Dermis blood vessel endothelial cell (primary cell): ENCODE results near the gene SLC23A2. TPM values are rescaled to one million over a fixed set of nuclear protein-coding genes. Genes with fewer than 3 reads are reported as not detected.
"Not testable (repeated sequence)": the region's sequence is repeated elsewhere in the genome, so short reads cannot be mapped to it uniquely, and the experiment has no call there.

ENCODE experiments used
- DNase-seq: peaks from one replicate; pipeline ENCODE4 v3.0.0; 2010
- total RNA-seq: library from RNA; depleted of rRNA; stranded (reverse); fragments of >200 nt; gene quantifications from 2 replicates; pipeline ENCODE4 v1.2.3, GENCODE V29; 2014

The SLC23A2 gene
- total RNA-seq, 1 donor from 2014 or later, result 18.2 TPM

DNA sequence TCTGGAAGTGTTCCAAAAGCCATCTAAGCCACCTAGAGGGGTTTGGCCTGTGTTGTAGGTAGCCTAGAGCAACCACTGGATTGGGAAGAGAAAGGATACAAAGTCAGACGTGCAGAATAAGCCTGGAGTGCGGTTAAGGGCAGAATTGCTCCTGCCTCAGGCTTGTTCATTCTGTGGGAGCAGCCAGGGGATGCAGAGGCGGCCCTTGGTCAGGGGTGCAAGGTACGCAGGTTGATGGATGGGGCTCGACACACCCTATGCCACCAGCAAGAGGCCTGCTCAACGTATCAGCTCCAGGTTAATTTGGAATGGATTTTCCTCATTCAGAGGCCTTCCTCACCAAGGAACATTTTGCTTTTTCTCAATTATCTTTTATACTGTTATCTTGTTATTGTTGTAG lies 129.8 kb downstream of the SLC23A2 start:
- DNase-seq, result no peak

DNA sequence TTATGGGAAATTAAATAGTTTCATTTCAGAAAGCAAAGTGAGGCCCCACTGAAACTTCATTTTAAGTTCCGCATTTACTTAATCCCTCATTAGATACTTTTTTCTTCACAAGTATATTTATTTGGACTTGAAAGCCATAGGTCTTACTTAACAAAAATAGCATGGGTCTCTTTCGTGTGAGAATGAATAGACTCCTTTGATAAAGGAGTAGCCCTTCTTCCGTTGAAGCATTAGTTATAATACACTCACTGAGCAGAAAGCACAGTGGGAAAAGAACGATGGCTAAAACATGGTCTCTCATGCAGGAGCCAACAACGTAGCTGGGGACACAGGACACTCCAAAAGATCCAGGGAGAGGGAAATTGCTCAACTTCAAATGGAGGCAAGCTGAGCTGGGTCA lies 130.4 kb downstream of the SLC23A2 start:
- no peak for DNase-seq

DNA sequence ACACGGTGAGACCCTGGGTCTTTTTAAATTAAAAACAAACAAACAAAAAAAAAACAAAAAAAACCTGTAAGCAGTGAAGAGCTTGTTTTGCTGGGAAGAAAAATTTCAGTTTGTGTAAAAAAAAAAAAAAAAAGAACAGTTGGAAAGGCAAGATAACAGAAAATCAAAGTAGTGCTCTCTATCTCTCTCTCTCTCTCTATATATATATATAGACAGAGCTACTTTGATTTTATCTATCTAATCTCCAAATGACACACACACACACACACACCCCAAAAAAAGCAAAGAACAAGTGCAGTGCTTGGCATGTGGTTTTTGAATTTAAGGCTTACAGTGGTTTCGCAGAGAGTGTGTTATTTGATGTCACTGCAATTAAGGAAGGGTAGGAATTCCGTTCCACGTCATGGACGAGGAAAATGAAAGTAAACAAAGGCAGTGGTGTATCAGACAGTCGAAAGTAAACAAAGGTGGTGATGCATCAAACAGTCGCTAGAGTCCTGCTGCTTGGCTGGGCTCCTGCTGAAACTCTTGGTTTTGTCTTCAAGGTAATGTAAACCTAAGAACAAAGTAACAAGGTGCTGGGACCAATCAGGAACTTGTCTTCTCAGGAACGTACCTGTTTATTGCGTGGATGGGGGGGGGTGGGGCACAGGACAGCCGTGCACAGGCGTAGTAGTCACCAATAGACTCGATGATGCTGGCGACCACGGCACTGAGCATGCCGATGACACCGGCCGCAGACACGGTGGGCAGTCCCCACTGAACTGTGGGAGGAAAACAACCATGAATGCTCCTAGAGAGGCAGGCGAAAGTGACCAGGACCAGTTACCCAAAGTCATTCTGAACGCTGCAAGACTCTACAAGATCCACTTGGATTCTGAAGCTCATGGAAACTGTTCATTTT lies 131.8 kb downstream of the SLC23A2 start:
- DNase-seq, result peak; percentile 67

DNA sequence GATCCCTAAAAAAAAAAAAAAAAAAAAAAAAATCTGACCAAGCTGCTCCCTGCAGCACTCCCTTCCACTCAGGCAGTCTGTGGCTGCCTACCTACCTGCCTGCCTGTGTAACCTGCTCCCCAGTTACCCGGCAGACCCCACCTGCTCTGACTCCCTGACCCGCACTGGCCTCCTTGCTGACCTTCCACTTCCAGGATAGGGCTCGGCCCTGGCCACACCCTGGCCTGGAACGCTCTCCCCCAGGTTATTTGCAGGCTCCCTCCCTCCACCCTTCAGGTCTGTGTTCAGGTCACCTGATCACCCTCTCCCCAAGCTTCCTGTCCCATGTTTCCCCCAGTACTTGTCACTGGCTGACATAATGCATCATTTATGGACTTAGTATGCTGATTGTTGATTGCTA lies 134.3 kb downstream of the SLC23A2 start:
- no peak for DNase-seq

DNA sequence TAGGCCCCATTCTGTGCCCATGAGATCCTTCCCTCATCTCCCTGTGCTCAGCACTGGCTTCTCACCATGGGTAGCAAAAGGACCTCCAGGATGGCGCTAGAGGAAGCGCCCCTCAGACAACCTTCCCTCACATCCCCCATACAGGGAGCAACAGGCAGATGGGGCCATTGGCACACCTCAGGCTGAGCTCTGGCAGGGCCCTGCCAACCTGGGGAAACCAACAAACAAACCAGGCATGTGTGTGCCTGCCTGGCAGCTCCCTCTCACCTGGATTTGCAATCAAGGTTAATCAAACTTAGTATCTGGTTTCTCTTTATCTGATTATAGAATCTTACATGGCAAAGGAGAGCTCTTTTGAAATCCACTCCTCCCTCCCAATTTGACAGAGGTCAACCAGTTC lies 134.9 kb downstream of the SLC23A2 start:
- DNase-seq, result no peak

DNA sequence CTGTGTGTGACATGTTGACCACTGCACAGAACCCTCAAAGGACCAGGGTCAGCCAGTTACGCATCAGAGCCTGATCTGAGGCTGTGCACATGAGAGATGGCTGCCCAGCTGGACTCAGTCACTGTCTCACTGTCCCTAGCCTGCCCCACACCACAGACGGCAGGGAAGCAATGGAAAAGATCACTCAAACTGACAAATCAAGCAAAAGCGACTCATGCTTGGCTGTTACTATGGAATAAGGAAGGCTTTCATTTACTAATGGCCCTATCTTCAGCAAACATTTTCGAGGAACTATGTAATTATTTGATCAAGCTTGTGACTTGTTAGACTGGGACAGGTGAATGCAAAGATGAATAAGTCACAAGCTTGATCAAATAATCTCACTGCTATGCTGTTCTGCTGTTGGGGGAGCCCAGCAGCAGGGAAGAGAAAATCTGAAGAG lies 137.0 kb downstream of the SLC23A2 start:
- DNase-seq, result no peak

DNA sequence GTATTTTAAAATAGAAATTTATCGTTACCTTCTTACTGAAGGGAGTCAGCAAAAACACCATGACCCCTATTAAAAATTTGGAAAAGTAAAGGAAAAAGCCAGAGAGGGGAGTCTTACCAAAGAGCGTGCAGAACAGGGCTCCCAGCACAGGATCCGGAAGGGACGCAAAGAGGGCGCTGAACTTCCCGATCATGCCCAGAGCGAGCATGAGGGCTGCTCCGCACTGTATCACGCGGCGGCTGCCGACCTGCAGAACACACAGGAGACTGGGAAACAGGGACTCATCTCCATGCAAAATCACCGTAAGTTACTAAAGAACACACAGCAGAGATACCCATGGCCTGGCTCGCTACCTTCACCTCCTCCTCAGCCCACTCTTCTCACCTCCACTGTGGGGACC lies 138.6 kb downstream of the SLC23A2 start:
- no peak for DNase-seq

DNA sequence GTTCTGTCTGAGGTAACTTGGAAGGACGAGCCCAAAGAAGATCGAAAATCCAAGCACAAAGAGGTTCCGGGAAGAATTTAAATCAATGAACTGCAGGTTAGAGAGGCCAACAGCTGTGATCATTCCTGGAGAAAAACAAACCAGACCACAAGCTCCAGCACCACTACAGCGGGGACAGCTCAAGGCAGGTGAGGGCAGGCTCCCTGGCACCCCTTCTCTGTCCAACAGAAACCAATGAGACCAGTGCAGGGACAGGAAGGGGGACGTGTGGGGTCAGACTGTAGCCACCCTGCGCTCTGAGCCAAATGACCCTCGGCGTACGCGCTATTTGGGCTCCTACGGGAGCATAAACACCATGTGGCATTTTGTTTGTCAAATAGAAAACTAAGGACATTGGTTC lies 139.3 kb downstream of the SLC23A2 start:
- DNase-seq, result no peak

DNA sequence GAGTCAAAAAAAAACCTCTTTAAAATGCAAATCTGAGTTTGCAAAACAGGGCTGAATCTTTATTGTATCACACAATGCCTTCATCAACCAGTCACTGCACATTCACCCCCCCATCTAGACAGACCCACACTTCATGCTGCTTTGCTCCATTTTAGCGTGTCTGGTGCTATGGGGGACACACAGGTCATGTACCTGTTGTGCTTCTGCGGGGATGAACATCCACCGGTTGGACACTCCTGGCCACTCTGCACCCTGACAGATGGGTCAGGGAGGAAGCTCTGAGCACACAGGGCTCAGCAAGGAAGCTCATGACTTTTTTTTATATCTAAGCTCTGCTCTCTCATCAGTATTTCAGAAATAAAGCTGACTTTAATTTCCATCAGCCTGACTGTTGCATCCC lies 143.3 kb downstream of the SLC23A2 start:
- DNase-seq, result no peak

DNA sequence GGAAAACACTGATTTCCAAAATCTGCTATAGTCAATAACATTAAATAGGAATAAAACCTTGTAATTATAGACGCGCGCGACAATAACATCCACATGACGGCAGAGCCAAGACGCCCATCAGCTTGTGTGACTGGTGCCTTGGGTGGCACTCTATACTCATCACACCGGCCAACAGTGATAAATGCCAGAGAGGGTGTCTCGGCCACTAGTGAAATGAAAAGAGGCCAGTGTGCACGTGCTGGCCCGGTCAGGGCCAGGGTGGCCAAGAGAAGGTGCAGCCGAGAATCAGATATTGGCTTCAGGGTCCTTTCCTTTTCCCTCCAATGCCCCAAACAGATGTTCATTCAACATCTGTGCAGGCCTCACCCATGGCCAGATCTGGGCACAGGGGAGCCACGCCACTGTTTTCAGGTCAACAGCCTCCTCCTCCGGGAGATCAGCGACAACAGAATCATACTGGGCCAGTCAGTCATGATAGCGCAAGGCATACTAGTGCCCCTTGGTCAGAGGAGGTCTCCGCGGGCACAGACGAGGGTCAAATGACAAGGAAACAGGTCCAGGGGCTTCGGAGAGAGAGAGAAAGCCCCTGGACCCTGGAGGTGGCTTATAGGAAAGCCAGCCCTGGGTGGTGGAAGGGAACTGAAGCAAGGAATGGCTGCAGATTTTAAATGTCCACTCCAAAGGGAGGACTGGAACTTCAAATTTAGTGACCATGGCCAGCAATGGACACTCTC lies 145.1 kb downstream of the SLC23A2 start:
- no peak for DNase-seq

DNA sequence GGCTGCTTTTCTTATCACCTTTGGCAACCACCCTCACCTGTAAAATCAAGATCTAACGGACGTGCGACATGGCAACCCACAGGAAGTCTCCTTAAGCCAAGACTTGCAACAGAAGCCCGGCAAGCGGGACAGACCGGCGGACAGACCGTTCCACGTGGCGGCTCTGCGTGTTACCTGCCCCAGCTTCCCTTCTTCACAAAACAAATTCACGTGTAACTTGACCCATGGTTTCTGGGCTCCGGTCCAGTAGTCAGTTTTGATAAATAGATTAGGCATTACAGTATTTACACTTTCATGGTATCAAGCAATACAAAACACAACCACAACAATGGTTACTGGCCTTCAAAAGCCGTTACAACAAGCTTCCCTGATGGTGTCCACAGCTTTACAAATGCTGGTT lies 145.8 kb downstream of the SLC23A2 start:
- no peak for DNase-seq

DNA sequence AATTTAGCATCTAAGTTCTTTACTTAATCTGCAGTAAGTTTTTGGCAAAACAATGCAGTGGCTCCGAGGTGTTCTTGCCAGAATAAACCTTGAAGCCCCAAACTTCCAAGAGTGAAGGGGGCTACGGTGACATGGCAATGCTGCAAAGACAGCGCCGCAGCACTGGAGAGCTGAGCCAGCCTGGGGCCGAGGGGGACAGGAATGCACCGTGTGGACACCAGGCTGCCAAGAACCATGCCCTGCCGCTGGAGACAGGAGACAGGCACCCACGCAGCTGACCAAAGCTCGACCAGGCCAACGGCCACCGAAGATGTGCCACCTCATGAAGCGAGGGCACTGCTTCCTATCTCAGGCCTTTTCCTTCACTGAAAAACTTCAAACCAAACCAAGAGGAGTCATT lies 146.2 kb downstream of the SLC23A2 start:
- DNase-seq, result no peak

DNA sequence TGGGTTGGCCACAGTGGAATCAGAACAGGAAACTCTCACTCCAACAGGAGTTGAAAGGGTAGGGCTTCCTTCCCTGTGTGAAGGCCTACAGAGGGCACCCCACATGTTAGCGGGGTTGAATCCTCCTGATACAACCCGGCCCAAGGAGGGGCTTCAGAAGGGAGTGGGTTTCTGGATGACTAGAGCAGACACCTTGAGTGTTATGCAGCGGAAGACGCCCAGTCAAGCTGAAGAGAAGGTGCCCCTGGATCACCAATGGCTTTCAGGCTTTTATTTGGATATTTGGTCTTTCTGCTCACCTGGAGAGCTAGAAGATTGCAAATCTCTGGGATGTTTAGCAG lies 146.8 kb downstream of the SLC23A2 start:
- no peak for DNase-seq

DNA sequence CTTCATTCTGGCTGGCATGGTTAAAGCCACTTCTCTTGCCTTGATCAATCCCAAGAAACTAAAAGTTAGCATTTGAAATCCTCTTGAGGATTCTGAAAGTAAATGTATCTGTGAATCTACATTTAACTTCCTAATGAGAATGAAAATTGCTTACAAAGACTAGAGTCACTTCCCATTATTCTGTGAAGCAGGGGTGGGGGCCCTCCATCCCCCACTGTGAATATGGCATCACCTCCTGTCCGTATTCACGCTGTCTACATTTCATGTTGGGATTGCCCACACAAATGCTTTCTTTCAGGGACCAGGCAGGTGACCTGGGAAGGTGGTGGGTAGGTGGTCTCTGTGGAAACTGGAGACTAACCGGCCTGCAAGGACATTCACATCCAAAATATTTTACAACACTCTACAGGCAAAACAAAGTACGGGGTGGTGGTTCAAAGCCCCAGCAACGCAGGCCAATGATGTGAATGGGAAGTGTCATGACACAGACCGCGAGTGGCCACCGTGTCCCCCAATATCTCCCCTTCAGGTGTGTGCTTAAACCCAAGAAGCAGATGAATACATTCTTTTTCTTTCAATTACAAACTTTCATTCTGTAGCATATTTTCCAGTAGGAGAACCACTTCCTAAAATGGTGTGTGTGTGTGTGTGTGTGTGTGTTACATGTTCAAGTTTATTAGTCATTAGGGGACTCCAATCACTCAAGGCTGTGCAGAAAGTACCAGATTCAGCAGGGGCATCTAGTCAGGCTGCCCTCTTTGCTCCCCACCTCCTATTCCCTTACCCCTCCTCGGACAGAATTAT lies 147.4 kb downstream of the SLC23A2 start:
- no peak for DNase-seq

DNA sequence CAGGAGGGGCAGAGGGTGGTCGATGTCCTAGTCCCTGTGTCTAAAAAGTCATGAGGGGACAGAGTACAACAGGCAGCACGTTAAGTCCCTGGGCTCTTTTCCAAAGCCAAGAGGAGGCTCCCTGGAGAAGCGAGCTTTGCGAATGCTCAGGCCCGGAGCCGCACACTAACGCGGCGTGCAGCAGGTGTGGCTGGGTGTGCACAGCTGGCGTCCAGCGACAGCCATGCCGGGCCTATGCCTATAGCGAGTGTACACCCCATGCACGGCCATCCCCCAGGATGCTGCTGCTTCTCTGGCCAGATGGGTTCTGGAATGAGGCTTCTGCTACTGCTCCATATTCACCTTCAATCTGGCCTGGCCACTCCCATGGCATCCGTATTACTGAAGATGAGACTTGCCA lies 148.3 kb downstream of the SLC23A2 start:
- no peak for DNase-seq

DNA sequence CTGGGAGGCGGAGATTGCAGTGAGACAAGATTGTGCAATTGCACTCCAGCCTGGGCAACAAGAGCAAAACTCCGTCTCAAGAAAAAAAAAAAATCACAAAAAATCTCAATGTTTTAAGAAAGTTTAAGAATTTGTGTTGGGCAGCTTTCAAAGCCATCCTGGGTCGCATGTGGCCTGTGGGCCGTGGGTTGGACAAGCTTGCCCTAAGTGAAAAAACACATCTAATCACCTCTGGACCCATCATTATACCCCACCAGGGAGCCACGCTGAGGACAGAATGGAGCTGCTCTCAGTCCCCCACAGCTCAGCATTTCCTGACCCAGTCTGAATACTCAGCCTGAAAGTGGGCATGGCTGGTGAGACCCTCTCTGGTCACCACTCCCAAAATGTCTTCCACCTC lies 150.3 kb downstream of the SLC23A2 start:
- DNase-seq, result no peak

DNA sequence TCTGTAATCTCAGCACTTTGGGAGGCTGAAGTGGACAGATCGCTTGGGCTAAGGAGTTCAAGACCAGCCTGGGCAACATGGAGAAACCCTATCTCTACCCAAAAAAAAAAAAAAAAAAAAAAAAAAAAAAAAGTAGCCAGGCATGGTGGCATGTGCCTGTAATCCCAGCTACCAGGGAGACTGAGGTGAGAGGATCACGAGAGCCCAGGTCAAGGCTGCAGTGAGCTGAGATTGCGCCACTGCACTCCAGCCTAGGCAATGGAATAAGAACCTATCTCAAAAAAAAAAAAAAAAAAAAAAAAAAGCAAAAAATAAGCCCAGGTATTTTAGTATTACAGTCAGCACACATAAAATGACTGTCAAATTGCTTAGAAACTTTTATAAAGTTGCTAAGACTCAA lies 152.5 kb downstream of the SLC23A2 start:
- DNase-seq, result not testable (repeated sequence)

DNA sequence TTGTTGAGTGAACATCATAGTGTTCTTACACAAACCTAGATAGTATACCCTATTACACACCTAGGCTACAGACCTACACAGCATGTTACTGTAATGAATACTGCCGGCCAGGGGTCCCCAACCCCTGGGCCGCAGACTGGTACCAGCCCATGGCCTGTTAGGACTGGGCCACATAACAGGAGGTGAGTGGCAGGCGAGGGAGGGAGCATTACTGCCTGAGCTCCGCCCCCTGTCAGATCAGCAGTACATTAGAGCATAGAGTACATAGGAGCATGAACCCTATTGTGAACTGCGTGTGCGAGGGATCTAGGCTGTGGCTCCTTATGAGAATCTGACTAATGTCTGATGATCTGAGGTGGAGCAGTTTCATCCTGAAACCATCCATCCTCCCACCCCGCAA lies 153.3 kb downstream of the SLC23A2 start:
- no peak for DNase-seq

DNA sequence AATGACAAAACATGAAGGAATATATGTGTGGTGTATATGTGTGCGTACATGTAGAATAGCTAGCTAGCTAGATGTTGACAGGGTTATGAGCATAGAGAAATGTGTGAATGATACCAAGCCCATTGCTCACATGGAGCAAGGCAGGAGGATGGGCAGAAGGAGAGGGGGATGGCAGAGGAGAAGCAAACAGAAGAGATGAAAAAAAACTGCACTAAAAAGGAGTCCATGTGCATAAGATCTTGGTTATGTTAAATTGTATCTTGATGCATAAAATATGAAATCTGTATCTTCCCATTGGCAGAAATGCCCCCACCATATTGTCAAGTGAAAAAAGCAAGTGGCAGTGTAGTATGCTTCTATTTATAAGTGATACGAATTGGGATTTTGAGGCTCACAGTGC lies 154.5 kb downstream of the SLC23A2 start:
- DNase-seq, result no peak

DNA sequence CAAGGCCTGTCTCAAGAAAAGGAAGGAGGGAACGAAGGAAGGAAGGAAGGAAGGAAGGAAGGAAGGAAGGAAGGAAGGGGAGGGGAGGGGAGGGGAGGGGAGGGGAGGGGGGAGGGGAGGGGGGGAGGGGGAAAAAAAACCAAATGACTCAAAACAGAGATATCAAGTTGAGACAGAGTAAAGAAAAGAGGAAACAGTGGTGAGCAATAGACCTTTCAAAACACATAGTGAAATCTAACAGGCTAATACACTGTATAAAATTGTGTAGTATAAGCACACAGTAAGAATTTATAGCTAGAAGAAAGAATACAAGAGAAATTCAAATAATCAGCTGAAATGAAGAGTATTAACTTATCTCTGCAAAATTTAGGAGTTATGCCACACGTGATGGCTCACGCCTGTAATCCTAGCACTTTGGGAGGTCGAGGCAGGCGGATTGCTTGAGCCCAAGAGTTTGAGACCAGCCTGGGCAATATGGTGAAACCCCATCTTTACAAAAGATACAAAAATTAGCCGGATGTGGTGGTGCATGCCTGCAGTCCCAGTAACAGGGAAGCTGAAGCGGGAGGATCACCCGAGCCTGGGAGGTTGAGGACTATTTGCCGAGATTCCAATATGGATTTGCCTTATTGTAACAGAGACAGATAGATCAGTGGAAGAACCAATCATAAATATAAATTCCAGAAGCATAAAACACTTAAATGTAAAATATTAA lies 156.4 kb downstream of the SLC23A2 start:
- DNase-seq, result no peak

DNA sequence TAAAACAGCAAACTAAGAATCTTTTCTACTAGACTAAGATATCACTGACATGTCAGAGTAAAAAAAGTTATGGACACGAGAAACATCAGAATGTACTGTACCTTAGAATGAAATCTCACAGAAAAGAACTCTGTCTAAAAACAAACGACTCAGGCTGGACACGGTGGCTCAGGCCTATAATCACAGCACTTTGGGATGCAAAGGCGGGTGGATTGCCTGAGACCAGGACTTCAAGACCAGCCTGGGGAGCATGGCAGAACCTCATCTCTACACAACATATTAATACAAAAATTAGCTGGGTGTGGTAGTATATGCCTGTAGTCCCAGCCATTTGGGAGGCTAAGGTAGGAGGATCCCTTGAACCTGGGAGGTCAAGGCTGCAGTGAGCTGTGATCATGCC lies 157.0 kb downstream of the SLC23A2 start:
- DNase-seq, result no peak

DNA sequence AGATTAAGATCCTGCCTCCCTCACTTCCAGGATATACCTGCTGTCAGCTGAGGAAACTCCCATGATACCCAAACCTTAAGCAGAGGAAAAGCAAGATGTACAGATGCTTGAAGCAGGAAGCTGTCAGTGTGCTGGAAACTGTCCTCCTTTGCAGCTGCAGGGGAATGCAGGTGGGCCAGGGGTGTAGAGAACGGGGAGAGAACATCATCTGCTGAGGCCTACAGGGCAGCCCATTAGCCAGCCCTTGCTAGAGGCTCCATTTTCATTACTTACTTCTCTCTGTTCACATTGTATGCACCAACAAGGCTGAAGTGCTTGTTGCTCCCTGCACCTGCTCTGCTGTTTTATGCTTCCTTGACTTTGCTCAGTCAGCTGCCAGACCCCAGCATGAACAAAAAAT lies 160.5 kb downstream of the SLC23A2 start:
- no peak for DNase-seq

DNA sequence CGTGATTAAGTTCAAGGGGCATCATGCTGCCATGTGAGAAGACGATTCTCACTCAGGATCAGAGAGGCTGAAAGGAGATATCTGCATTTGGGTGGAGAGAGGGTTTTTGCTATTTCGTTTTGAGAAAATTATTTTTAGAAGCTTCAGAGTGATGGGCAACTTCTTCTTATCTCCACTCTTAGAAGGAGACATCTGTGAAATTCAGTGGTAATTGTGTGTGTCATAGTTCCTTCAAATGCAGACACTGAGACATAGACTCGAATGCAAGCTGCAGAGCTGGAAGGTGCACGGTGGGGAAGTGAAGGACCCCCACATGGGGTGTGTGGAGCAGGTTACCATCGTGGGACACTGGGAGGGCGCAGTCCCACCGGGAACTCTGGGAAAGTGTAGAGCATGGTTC lies 162.8 kb downstream of the SLC23A2 start:
- no peak for DNase-seq
